Activated T-helper 1 cell treated with Interleukin-2 at 50 U/mL for 16 hours (primary cell): ENCODE data around the gene ACTN3.
"Not testable (repeated sequence)": the region's sequence is repeated elsewhere in the genome, so short reads cannot be mapped to it uniquely, and the experiment has no call there.

Experiments
- DNase-seq: peaks from one replicate; pipeline ENCODE4 v3.0.0-alpha.2; 2020; ENCODE audit warnings: low read depth

ACTN3 gene

DNA sequence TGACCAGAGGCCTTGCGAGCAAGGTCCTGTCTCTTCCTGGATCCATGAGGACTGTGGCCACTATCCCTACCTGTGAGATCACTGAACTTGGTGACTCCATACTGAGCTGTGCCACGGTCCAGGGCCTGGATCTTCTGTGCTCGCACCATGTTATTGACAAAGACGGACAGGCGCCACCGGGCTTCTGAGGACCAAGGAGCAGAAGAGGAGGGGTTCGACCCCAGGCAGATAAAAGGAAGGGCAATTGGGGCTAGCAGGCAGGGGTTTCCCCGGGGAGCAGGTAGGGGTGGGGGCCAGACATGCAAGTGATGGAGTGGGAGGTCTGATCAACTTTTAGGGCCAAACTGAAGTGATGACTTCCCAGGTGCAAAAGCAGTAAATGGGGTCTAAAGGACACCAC is 19.5 kb downstream of the ACTN3 start:
- DNase-seq, result no peak

- DNase-seq, result no peak
These were observed 21.1 kb downstream of the ACTN3 start for GRCh38 chr11:66567787-66568123.

DNA sequence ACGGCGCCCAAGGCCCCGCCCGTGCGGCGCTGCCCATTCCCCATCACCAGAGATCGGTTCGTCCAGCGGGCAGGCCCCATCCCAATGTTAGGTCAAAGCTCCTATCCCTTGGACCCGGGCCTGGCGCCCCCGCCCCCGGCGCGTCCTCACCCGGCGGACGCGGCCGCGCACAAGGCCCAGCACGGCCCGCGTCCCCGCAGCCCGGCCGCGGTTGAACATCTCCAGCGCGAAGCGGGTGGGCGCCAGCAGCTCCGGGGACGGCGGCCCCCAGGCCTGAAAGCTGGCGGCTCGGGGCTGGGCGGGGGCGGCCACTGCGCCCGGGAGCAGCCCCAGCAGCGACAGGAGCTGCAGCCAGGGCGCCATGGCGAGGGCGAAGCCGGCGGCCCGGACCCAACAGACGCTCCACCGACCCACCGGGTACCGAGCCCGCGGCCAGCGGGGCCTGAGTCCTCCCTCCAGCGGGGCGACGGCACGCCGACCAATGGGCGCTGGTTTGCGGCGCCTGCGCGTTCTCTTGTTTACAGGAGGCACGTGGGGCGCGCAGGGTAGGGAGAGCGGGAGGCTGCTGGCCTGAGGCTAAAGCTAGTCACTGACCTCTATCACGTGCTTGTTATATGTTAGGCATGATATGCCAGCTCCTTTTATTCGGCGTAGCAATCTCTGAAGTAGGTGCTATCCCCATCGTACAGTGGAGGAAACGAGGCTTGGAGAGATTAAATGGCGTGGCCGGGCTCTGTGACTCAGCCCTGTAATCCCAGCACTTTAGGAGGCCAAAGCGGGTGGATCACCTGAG is 21.6 kb downstream of the ACTN3 start, which contains the start of gene CTSF:
Gene CTSF (minus strand): TSS at position 483 of the 793 bp plus-strand sequence. CDS start 120 bp downstream, at position 363.
- peak; percentile 62 for DNase-seq

DNA sequence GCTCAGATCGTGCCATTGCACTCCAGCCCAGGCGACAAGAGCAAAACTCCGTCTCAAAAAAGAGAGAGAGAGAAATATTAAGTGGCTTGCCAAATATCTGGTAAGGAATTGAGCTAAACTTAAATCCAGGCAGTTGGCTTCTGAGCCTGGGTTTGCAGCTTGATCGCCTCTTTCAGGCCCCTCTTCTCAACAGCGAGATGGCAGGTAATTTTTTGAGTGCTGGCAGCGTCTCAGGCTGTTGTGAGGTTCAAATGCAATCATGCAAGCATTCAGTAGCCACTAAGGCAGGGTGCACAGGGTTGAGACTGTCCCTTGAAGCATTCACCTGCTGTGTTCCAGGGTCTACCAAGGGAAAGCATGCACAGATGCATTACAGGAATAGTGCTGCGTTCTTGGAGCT is 22.4 kb downstream of the ACTN3 start:
- no peak for DNase-seq

DNA sequence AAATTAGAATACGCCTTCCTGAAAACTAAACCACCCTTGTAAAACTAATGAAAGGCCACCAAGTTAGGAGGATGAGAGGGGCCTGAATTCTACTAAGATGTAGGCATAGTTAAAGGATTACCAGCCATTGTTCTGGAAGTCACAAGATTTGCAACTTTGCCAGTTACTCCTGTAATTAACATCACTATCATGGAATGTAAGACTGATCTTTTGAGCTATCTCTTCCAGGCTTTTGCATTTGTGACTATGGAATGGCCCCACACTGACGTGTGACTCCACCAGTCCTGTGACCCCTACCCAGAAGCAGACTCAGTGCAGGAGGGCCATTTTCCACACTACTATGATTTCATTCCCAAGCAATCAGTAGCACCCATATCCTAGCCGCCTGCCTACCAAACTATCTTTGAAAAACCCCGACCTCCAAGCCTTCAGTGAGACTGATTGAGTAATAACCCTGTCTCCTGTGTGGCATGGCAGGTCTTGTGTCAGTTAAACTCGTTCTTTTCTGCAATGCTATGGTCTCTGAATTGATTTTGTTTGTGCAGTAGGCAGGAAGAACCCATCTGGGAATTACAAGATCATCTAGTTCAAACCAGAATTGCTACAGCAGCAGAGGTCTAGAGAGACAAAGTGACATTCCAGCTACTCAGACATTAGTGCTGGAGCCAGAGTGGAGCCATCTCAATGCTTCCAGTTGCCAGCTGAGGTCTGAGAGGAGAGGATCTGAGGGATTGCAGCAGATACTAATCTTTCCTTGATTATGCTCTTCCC is 23.6 kb downstream of the ACTN3 start:
- DNase-seq, result no peak

GRCh38 chr11:66570850-66571180 is 24.1 kb downstream of the ACTN3 start:
- no peak for DNase-seq

DNA sequence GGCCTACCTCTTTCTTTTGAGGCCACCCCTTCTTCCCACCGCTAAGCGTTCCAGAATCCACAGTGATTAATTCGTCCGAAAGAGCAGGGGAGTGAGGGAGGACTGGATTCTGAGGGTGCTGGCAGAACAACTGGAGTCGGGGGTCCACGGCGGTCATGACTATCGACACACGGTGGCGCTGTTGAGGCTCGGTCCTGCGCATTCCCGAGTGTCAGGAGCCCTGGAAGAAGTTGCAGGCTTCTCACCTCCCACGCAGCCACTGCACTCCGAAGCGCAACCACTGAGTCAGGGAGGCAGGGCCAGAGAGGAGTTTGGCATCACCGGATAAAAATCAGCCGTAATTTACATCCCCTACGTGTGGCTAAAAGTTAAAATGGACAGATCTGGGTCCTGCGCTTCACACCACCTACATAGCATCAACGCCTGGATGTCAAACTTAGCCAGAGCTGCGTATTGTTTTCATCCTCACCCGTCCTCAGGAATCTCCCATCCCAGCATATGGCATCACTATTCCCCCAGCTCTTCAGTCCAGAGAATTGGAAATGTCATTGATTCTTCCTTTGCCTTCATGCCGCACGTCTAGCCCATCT is 32.4 kb downstream of the ACTN3 start:
- peak; percentile 53 for DNase-seq

DNA sequence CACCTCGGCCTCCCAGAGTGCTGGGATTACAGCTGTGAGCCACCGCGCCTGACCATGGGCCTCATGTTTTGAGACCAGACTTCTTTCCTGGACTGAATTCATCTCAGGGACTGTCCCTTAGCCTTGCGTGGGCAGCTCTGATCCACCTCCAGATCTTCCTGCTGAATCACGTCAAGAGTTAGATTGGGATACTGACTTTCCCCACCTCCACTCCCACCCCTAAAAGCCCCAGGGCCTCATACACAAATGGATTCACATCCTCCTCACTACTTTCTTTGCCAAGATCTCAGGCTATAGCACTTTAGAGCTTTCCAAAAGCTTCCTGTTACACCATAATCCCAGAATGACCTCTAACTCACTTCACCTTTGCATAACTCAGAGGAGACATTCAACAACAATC is 34.1 kb downstream of the ACTN3 start:
- DNase-seq, result no peak

GRCh38 chr11:66581261-66581660 is 34.6 kb downstream of the ACTN3 start:
- no peak for DNase-seq

- not testable (repeated sequence) for DNase-seq
These were observed 36.0 kb downstream of the ACTN3 start for GRCh38 chr11:66582565-66583147.

DNA sequence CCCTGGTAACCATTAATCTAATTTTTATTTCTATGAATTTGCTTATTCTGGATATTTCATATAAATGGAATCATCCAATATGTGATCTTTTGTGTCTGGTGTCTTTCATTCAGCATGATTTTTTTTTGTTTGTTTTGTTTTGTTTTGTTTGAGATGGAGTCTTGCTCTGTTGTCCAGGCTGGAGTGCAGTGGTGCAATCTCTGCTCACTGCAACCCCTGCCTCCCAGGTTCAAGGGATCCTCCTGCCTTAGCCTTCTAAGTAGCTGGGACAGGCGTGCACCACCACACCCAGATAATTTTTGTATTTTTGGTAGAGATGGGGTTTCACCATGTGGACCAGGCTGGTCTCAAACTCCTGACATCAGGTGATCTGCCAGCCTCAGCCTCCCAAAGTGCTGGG is 38.7 kb downstream of the ACTN3 start:
- DNase-seq, result not testable (repeated sequence)

DNA sequence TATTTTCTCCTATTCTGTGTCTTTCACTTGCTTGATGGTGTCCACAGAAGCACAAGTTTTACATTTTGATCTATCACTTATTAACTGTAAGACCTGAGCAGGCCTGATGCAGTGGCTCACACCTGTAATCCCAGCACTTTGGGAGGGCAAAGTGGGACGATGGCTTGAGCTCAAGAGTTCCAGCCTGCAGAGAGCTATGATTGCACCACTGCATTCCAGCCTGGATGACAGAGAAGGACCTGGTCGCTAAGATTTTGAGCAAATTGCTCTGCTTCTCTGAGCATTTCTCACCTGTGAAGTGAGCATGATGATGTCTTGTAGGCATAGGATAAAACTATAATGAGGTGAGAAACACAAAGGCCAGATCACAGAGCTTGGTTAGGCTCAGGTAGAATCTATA is 39.4 kb downstream of the ACTN3 start:
- DNase-seq, result no peak

- not testable (repeated sequence) for DNase-seq
These were observed 42.6 kb downstream of the ACTN3 start for GRCh38 chr11:66589315-66589714.

DNA sequence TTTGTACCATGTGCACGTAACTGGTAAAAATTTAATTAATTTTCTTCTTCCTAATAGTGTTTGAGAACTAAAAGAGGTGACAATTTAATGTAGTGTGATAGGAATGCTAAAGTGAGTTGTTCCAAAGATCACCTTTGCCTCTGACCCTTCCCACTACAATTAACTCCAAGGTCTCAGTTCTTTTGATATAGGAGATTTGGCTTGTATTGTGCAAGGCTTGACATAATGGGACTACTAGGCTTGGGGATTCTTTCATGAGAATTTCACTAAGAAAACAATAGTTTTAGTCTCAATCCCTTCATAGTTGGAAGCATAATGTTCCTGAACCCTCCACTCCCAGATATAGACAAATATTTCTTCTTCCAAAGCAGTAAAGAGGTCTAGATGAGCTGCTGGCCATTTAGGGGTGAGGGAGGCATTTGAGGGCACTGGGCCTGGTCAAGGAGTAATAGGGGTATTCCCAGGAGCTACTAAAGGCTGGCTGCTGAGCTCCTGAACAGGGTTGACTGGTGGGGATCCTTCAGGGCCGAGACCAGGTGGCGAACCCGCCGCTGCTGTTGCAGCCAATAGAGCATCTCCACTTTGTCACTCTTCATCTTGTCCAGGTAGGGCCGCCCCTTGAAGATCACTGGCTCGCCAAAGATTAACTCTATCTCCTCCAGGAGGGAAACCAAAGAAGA is 43.4 kb downstream of the ACTN3 start:
- no peak for DNase-seq

DNA sequence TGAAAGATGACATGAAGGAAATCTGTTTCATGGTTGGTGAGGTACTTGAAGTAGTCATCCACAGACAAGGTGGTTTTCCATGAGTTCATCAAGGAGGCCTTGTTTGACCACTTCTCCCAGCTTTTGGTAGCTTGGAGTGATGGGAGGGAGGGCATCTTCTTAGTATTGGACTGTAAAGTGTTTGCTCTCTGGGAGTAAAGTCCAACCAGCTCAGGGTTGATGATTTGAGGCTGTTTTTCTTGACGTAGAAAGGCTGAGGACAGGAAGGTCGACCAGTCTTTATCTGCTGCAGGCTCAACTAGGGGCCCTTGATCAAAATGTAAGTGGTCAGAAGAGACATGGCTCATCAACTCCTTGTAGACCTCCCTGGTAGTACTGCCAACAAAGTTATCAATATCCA is 44.5 kb downstream of the ACTN3 start:
- DNase-seq, result no peak

- peak; percentile 98 for DNase-seq
These were observed 46.0 kb downstream of the ACTN3 start, which contains the start of the genes CCDC87 and CCS for GRCh38 chr11:66592457-66593302. TSS of gene CCDC87 (minus strand) at chr11:66593063. CDS start at chr11:66593015, 48 bp downstream. TSS of gene CCS (plus strand) at chr11:66593185. CDS start at chr11:66593262, 77 bp downstream.

GRCh38 chr11:66593303-66593635 is 46.6 kb downstream of the ACTN3 start:
- no peak for DNase-seq

- DNase-seq, result no peak
These were observed 46.9 kb downstream of the ACTN3 start for GRCh38 chr11:66593650-66594049.

DNA sequence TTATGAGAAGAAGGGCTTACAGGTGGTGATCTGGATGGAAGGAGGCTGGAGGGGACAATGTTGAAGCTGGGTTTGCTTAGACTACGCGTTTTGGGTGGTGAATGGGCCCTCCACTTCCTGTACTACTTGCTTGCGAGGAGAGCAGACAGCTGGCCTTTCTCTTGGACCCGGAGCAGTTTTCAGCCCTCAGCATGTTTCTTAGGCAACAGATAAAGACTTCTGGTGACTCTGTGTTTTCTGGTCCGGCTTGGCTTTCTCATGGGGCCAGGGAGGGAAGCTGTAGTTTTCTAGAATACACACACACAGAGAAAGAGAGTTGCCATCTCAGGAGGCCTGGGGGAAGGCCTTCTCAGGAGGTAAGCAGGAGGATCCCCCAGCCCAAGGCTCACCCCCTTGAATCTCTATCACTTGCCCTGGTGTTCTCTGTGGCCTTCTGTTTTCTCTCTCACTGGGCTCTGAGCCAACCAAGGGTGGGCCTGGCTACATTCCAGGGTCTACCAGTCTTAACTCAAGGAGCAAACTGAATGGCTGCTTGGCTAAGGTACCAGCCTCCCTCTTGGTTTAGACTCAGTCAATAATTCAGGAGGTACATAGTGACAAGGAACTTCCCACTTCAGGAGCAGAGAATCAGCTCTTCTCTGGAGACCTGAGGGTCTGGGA is 48.7 kb downstream of the ACTN3 start:
- no peak for DNase-seq

DNA sequence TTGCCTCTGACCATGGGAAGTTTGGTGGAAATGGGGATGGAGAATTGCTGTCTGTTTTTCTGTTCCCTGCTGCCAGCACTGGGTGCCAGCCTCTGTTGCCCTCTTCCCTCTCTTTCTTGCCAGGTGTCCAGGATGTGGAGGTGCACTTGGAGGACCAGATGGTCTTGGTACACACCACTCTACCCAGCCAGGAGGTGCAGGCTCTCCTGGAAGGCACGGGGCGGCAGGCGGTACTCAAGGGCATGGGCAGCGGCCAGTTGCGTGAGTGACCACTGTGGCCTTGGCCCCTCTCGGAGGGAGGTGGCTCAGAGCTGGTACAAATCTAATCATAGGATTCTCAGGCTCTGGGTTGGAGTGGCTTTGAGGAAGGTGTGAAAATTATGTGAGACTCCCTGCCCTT is 52.3 kb downstream of the ACTN3 start:
- no peak for DNase-seq

- DNase-seq, result no peak
These were observed 53.5 kb downstream of the ACTN3 start for GRCh38 chr11:66600219-66600618.
